ENCODE results near the gene DTL.

Gene DTL

GRCh38 chr1:212039622-212040021 is 4.1 kb downstream of the DTL start:
- no peak for DNase-seq

DNA sequence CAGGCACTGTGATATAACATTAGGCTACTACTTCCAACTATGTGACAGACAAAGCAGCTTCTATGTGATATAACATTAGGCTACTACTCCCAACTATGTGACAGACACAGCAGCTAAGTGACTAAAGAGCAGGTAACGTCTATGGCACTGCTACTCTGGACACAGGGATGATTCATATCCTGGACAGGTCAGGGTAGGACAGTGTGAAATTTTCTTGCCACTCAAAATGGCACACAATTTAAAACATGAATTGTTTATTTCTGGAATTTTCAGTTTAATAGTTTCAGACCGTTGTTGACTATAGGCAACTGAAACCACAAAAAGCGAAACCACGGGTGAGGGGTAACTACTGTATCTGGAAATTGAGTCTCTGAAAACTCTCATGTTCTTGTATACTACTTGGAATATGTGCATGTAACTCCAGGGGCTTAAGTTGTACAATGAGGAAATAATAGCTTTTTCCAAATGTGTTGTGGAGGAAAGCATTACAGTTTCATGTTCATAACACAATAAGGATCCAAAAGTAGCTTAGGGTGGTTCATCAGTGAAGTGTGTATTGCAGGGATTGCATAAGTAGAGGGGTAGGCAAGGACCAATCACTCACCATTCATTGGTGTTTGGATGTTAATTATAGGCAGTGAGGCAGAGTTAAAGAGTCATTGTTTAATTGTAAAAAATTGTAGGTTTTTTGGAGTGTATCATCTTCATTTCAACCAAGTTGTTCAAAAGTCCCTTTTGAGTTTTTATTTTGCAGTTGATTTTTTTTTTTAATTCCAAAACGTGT is 5.3 kb downstream of the DTL start:
- DNase-seq: no peak

GRCh38 chr1:212042436-212042835 is 6.9 kb downstream of the DTL start:
- DNase-seq: no peak

DNA sequence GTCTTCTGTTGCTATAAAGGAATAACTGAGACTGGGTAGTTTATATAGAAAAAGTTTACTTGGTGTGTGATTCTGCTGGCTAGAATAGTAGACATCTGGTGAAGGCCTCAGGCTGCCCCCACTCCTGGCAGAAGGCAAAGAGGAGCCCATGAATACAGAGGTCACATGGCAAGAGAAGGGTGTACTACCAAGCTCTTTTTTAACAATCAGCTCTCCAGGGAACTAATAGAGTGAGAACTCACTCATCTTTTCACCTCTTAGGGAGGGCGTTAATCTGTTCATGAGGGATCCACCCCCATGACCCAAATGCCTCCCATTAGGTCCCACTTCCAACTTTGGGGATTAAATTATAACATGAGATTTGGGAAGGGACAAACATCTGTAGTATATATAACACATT is 9.3 kb downstream of the DTL start:
- no peak for DNase-seq

GRCh38 chr1:212045981-212046380 is 10.4 kb downstream of the DTL start:
- DNase-seq: no peak

- DNase-seq: no peak
Observed at GRCh38 chr1:212053993-212054392, 18.4 kb downstream of the DTL start.

DNA sequence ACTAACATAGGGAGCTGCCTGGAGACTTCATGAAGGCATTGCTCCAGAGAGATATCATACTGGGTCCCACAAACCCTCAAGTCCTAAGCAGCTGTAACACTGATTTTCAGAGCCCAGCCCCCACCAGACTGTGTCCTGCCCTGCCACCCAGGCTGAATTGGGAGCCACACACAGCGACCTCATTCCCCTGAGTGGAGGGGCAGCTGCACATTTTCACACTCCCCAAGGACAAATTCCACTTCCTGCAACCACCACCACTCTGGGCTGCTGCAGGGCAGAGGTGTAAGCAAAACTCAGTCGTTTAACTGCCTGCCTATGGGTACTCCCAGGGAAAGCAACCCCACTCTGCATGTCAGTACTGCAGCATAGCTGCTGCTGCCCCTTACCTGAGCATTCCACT is 19.8 kb downstream of the DTL start:
- no peak for DNase-seq

DNA sequence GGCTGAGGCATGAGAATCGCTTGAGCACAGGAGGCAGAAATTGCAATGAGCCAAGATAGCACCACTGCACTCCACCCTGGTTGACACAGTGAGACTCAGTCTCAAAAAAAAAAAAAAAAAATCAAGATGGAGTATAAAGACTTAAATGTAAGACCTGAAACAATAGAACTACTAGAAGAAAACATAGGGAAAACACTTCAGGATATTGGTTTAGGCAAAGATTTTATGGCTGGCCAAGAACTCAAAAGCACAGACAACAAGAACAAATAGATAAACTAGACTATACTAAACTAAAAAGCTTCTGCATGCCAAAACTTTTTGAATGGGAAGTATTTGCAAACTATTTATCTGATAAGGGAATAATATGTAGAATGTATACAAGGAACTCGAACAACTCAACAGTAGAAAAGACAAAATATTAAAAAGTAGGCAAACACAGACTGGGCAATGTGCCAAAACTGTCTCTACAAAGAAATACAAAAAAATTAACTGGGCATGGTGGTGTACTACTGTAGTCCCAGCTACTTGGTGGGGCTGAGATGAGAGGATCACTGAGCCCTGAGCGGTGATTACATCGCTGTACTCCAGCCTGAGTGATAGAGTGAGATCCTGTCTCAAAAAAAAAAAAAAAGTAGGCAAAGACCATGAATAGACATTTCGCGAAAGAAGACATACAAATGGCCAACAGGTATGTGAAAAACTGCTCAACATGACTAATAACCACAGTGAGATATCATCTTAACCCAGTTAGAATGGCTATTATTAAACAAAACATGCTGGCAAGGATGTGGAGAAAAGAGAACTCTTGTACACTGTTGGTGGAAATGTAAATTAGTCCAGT is 25.3 kb downstream of the DTL start:
- DNase-seq: no peak

DNA sequence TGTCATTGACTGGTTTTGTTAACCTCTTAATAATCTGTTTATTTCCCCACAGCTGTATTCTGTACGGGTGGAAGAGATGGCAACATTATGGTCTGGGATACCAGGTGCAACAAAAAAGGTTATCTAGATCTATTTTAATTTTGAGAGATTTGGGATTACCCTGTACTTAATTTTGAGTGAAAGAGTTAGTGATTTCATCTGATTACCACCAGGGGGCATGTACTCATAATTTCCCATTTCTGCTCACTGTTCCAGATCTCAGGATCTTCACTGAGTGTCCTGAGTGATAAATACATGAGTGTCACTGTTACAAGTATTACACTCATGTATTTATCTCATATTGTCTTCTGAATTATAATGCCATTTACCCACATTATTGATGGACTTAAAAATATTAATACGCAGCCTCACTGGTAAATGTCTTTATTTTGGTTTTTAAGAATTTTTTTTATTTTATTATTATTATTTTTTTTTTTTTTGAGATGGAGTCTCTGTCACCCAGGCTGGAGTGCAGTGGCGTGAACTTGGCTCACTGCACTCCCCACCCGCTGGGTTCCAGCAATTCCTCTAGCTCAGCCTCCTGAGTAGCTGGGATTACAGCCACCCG is 27.4 kb downstream of the DTL start:
- no peak for DNase-seq

DNA sequence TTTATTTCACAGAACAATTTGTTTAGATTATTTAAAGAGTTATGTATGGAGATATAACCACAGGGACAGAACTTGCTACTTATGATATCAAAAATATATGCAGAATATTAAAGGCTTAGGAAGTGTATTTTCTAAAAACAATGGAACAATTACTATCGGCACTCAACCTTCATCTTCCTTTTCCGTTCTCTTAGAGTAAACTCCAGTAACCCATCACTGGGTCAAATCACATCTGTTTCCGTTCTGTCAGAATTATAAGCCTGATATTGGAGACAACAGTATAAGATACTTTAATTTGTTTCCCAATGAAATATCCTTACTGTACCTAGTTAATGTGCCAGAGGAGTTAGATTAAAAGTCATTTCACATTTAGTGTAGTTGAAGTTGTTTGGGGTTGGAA is 32.2 kb downstream of the DTL start:
- no peak for DNase-seq

DNA sequence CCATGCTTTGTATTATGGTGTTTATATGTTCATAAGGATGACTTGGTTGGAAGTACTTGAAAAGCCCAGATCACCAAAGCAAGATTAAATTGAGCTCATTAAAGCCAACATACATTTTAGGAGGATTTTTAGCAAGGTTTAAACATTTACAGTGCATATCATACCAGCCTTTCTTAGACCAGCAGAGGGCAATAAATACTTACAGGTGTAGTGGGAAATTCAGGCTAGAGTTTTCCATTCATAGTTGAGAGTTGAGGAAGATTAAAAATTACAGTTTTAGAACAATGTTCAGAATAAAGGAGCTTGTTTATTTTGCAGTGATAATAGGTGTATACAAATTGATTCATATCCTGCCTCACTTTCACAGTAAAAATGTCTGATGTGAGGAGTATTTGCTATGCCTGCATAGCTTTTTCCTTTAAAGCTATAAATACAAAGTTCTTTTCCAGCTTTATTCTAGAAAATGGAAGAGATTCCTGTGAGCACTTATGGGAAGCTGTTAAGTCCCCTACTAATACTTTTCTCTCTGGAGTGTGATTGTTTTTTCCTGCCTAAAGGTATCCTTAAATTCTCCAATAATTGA is 35.3 kb downstream of the DTL start:
- no peak for DNase-seq

- DNase-seq: no peak
Observed at GRCh38 chr1:212072047-212072446, 36.5 kb downstream of the DTL start.

DNA sequence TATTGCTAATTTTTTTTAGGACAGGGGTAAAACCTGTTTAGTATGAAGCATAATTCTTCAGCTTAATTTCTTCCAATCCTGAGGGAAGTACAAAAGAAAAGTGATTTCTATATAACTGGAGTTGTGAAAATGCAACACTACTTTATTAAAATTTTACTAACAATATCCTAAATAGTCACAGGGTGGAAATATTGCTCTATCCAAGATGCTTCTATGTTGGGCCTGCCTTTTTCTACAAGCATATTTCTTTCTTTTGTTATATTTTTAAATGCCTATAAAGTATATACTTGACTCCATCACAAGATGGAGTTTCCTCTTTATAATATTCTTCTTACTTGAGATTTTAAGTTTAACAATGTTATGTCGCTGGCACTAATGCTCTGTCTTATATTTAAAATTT is 37.9 kb downstream of the DTL start:
- DNase-seq: no peak

DNA sequence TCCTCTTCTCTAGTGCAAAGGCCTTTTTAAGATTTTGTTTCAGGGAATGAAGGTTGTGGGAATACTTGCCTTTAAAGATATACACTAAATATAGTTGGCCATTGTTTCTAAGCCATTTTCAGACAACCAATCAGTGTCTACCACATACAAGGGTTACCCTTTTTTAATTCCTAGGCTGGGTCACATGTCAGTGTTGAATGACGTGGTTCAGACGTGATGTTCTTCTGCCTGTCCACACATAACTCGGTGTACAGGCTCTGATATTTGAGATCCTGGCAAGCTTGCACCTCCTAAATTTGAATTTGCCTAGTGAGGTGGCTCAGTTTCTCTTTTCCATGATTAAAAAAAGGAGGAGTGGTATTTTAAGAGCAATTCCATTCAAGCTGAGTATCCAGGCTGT is 38.8 kb downstream of the DTL start:
- no peak for DNase-seq

DNA sequence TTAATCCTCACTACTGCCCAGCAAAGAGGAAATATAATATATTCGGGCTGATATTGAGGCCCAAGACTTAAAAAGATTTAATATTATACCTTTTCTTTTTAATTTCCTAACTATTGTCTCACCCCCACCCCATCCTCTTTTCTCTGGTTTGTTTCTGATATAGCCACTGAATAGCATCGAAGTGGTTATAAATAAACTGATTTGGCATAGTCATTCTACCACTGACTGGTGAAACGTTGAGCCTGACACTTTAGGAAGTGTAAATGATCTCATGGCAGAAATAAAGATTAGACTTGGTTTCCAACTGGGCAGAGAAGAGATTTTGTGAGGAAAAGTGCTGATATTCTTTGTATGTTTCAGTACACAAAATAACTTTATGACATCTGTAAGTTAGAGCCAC is 39.3 kb downstream of the DTL start:
- no peak for DNase-seq

DNA sequence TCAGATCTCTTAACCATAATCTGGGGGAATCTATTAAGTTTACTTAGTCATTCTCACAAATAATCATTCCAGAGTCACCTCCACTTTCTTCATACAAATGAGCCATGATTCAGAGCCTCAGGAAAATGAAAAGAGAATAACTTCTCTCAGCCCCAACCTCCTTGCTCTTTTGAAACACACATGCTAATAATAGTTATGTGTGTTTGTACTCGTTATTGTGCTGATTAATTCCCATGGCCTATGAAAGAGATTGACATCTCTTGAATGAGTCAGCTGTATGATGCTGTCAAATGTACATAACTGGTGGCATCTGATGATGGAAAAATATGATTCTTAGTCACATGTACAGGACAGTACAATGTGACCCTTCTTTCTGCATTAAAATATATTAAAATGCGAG is 41.5 kb downstream of the DTL start:
- DNase-seq: no peak

GRCh38 chr1:212078826-212079225 is 43.3 kb downstream of the DTL start:
- no peak for DNase-seq

- DNase-seq: no peak
Observed at GRCh38 chr1:212082765-212083406, 47.3 kb downstream of the DTL start.

- no peak for DNase-seq
Observed at GRCh38 chr1:212089560-212090163, 54.1 kb downstream of the DTL start.

- no peak for DNase-seq
Observed at GRCh38 chr1:212091438-212092121, 56.0 kb downstream of the DTL start.

- no peak for DNase-seq
Observed at GRCh38 chr1:212097360-212097759, 61.8 kb downstream of the DTL start.

DNA sequence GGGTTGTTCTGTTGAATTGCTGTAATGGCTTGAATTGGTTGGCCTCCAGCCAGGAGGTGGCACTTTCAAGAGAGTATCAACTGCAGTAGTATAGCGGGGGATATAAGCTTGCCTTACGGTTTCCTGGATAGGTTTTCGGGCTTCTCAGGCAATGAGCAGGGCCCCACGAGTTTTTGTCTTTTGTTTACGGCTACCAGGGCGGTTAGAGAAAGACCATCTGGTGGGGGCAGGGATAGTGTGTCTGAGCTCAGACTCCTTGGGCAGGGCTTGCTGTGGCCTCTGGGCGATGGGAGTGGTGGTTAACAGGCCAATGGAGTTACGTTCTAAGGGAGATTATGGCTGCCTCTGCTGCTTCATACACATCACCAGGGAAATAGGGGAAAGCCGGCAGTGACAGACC is 62.8 kb downstream of the DTL start:
- no peak for DNase-seq
